ENCODE data around the gene MDFIC. TPM values are rescaled to one million over a fixed set of nuclear protein-coding genes. Genes with fewer than 3 reads are reported as not detected.

Gene MDFIC
- total and polyA plus RNA-seq, 2 of the 4 experiments (the other 2 are of a cell fraction), result 16.9 to 35.0 TPM

DNA sequence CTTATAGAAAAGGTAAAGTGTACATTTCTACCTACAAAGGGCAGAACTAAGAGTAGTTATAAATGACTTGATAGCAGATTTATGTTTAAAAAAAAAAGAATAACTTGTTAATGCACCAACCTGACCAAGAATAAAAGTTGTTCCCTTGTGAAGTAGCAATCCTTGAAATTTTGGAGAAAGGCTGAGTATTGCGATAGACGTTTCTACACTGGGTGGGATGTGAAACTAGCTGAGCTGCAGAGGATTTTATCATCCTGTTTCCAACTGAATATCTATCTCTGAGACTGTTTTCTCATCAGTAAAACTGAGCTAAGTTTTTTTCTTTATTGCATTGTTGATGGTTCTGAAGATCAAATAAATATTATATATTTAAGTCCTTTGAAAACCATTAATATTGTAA is 14.6 kb downstream of the MDFIC start:
- intact Hi-C loops (cut with micrococcal nuclease), result no loop called here
- Histone ChIP-seq H4K5ac (ENCODE audit: low read depth, low read length) (no peak overlapping the region), H4K8ac (ENCODE audit: low read depth in 2 of 2, low read length in 2 of 2) (no peak overlapping the region), H3K18ac (ENCODE audit: low read depth, low read length) (no peak overlapping the region), H3K9me3 (ENCODE audit: control insufficient read depth, insufficient read depth, low read length) (no peaks in the 10 kb centered on the region), H3K36me3 (ENCODE audit: control insufficient read depth, insufficient read depth, low read length) (peaks cover 2% of the 10 kb centered on the region; the same call in 1 of the 2 replicates), H2AFZ (replicated peaks; ENCODE audit: low read length, poor library complexity) (no peak overlapping the region), H2AK5ac (ENCODE audit: low read depth, low read length) (no peak overlapping the region), H3K4me1 (ENCODE audit: control insufficient read depth, insufficient read depth, low read length) (peaks cover 3% of the 10 kb centered on the region; the same call in 1 of the 2 replicates), H4K20me1 (ENCODE audit: insufficient read depth, low read length) (0 out of 2 replicates have a peak, but pooled peaks cover 3% of the 10 kb centered on the region), H3K27ac (ENCODE audit: insufficient read depth, low read length) (no peak overlapping the region), H4K91ac (ENCODE audit: insufficient read depth, low read depth, low read length) (no peak overlapping the region), H3K4me2 (ENCODE audit: low read depth, low read length) (no peak overlapping the region), H3K23ac (ENCODE audit: low read depth, low read length) (no peak overlapping the region), H3K9me1 (ENCODE audit: insufficient read depth, low read length) (no peaks in the 10 kb centered on the region), H2BK15ac (ENCODE audit: low read depth, low read length) (no peak overlapping the region), H3K4ac (ENCODE audit: low read depth, low read length) (no peak overlapping the region), H2AK9ac (replicated peaks; ENCODE audit: low read depth, low read length, poor library complexity) (no peak overlapping the region), H2BK120ac (ENCODE audit: low read depth, low read length) (no peak overlapping the region), H3K56ac (ENCODE audit: extremely low read depth, insufficient read depth, low read length) (no peak overlapping the region), H3K9ac (ENCODE audit: low read depth, low read length) (no peak overlapping the region), H3K27me3 (ENCODE audit: control insufficient read depth, insufficient read depth, low read length) (no peaks in the 10 kb centered on the region), H3K14ac (replicated peaks; ENCODE audit: low read depth, low read length) (no peak overlapping the region), H3K4me3 (ENCODE audit: insufficient read depth, low read depth, low read length) (no peak overlapping the region), H2BK5ac (ENCODE audit: low read depth, low read length, poor library complexity, severe bottlenecking) (no peak overlapping the region), H2BK20ac (ENCODE audit: low read depth, low read length) (no peak overlapping the region), H3K79me1 (ENCODE audit: low read depth in 1 of 2, low read length in 2 of 2) (peaks cover 13 to 53% of the 10 kb centered on the region in 2 experiments)
- CTCF ChIA-PET, result no interaction called here
- dilution Hi-C loops (cut with HindIII; ENCODE audit: low sequenced_read_pairs, unreplicated experiment), result no loop called here
- in situ Hi-C loops (cut with MboI; ENCODE audit: low sequenced_read_pairs), result no loop called here
- ATAC-seq (ENCODE audit: low read depth), result no peak
- no CpG with 5 or more reads among the region's 2 CpGs for WGBS, 2 experiments (ENCODE audit: extremely low coverage in 2 of 2, insufficient read length in 1 of 2)
- POLR2A ChIA-PET (ENCODE audit: unreplicated experiment), result no interaction called here
- no TSS peak for BruUV-seq (replicated peaks)
- no peak for DNase-seq
- no peak for TF ChIP-seq MAFK (IDR thresholded peaks at IDR 0.05; ENCODE audit: low read depth, low read length)
- no peak for TF ChIP-seq FOS (IDR thresholded peaks at IDR 0.05; ENCODE audit: low read depth, low read length)

Measured in IMR-90 (cell line).